Islet of Langerhans (tissue), 1 donor: Measurements from ENCODE around the gene GOLGA6L2.
"Not testable (repeated sequence)": the region's sequence is repeated elsewhere in the genome, so short reads cannot be mapped to it uniquely, and the experiment has no call there.

Experiments used
- FAIRE-seq: peaks from one replicate; lab custom pipeline; 2011; peaks lifted over from hg19 to GRCh38; lab: Jason Lieb, UNC

The GOLGA6L2 gene

GRCh38 chr15:23424111-23424904, 22.7 kb downstream of the GOLGA6L2 start:
- no peak for FAIRE-seq

DNA sequence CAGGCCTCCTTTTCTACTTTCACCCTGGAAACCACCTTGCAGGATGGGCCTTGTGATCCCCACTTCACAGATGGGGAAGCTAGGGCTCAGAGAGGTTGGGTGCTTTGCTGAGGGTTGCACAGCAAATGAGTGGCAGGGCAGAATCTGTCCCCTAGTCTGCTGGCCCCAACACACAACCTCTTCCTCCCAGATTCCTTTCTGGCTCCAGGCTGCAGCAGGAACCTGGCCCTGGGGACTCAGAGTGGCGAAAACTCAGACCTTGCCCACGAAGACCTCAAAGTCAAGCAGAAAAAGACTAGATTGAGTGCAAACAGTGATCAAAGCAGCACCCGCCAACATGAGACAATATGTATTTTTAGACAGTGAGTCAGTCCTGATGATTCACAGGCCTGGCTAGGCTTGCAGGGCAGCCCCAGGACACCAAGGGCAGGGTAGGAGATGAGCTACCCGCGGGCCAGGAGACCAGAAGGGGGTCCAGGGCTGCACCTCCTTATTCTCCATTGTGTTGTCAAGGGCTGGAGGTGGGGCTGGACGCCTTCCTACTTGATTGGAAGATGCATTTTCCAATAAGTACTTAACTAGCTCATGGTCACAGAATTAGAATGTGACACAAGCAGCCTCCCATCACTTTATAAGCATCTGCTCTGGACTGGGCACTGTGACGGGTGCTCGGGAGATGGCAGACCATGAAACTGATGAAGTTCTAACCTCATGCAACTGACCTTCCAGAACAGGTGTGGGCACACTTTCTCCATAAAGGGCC, 23.9 kb downstream of the GOLGA6L2 start:
- FAIRE-seq, result no peak

- no peak for FAIRE-seq
These were observed 24.7 kb downstream of the GOLGA6L2 start for GRCh38 chr15:23422099-23422945.

DNA sequence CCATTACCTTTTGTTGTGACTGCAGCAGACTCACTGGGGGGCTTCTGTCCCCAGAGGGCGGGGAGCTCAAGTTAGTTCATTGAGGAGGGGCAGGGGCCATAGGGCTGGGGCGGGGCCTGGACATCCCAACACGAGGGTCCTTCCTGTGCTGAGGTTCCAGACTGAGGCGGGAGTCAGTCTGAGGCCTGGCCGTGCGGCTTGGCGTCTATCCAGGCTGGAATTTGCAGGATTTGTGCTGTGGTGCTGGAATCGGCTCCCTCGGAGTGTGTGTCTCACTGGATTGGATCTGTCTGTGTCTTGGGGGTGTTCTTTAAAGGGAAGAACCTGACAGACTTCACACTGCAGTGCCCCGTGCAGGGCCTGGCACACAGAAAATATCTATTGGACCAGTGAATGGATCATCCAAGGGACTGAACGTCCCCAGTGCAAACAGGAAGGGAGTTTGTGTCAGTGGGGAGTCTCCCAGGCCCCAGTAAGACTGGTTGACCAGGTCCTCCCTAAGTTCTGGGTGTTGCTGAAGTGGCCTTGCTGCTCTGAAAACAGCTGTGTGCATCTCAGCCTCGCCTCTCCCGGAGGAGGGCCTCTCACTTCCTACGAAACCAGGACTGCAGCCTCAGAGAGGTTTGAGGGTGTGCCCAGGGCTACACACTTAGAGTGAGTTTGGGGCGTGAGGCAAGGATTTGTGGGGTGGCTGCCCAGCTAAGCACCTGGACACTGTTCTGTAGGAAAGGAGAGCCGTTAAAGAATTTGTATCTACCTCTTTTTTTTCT, 26.1 kb downstream of the GOLGA6L2 start:
- FAIRE-seq, result no peak

- FAIRE-seq, result no peak
These were observed 30.4 kb downstream of the GOLGA6L2 start for GRCh38 chr15:23416349-23417276.

DNA sequence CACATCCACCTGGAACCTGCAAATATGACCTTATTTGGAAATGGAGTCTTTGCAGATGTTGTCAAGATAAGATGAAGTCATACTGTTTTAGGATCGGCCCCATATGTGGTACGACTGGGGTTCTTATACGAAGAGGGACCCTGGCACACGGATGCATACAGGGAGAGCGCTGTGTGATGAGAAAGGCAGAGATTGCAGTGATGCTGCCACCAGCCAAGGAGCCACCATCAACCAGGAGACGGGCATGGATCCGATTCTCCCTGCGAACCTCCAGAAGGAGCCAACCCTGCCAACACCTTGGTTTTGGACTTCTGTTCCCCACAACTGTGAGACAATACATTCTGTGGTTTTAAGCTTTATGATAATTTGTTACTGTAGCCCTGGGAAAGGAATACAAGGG, 31.2 kb downstream of the GOLGA6L2 start:
- FAIRE-seq, result not testable (repeated sequence)

- FAIRE-seq, result no peak
These were observed 31.6 kb downstream of the GOLGA6L2 start for GRCh38 chr15:23415321-23415865.

DNA sequence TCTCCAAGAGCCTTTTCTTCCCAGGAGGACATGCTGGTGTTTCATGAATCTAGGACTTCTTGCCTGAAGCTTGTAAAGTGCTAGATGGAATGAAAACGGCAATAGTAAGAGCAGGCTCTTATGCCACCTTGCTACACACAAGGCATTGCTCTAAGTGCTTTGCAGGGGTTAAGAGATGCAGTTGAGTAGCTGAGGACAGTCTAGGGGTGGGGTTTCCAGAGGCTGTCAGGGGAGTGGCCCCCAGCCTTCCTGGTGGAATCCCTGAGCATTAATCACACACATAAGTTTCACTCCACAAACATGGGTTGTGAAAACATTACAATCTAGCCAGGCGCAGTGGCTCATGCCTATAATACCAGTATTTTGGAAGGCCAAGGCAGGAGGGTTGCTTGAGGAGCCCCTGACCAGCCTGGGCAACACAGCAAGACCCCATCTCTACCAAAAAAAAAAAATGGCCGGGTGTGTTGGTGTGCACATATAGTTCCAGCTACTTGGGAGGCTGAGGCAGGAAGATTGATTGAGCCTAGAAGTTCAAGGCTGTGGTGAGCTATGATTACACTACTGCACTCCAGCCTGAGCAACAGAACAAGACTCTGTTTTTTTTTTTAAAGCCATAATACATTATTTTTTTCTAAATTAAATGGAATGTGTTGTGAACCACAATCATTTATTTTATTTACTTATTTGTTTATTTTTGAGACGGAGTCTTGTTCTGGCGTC, 34.0 kb downstream of the GOLGA6L2 start:
- not testable (repeated sequence) for FAIRE-seq

DNA sequence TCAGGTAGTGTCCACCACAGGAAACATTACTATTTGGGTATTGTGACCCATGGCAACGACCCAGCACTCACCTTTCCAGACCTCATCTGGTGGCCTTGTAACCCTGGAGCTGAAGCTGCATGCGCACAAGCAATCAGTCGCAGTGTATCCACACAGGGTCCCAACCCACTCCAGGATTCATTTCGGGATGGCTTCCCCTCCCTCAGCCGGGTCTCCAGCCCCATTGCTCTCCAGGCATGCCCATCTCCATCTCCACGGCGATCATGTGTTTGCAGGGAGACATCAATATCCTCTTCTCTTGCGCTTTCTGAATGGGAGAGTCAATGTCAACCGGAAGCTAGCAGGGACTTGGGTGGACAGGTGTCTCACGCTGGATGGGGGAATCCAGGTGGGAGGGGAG, 35.2 kb downstream of the GOLGA6L2 start:
- no peak for FAIRE-seq

DNA sequence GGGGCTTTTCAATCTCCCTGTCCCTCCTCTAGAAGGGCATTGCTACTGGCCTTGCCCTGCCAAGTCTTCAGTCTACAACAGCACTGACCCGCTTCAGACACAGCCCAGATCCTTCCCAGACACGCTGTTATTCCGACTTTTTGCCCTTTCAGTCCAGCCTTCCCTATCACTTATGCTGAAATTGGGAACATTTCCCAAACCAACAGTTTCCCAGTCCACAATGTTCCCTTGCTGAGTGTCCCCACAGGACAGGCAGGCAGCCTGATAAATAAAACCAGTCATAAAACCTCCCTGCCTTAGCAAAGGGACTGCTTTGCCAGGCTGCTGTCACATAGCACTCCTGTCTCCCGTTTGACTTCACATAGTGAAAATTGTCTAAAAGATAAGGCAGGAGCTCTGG, 43.5 kb downstream of the GOLGA6L2 start:
- FAIRE-seq, result no peak

DNA sequence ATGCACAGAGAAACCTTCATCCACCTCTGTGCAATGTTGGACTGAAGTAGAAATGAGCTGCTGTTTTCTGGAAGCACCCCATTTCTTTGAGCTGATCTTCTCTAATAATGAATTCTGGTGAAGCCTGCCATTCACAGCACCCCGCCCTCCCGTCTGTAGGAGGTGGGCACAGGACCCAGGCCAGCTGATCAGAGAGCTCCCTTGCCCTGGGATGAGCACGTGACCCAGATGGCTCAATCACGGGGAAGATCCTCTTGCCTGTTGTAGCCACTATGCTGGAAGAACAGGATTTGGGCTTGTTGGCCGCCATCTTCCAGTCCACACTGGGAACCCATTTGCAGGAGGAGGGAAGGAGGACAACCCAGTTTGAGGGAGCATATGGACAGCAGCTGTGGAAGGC, 44.5 kb downstream of the GOLGA6L2 start:
- no peak for FAIRE-seq

DNA sequence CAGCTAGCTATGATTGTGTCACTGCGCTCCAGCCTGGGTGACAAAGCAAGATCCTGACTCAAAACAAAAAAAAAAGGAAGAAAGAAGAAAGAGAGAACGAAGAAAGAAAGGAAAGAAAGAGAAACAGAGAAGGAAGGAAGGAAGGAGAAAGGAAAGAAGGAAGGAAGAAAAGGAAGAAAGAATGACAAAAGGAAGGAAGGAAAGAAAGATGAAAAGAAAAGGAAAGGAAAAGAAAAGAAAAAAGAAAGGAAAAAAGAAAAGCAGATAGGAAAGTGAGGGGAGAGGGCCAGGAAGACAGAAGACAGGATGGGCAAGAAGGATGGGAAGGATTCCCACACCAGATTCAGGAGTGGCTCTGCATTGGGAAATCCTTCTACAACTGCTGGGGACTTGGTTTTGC, 44.9 kb downstream of the GOLGA6L2 start:
- FAIRE-seq, result no peak

GRCh38 chr15:23401627-23402026, 45.4 kb downstream of the GOLGA6L2 start:
- no peak for FAIRE-seq

GRCh38 chr15:23399207-23399606, 47.8 kb downstream of the GOLGA6L2 start:
- not testable (repeated sequence) for FAIRE-seq

DNA sequence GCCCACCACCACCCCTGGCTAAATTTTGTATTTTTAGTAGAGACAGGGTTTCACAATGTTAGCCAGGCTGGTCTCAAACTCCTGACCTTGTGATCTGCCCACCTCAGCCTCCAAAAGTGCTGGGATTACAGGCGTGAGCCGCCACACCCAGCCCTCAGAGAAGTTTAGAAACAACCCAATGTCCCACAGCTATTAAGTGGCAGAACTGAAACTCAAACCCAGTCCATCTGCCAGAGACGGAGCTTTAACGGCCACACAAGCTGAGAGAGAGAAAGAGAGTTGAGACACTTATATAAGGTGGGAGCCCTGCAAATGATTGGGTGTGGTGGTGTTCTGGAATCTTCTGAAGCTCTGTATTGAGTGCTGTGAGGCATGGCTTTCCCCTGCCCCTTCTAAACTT, 48.7 kb downstream of the GOLGA6L2 start:
- FAIRE-seq, result not testable (repeated sequence)

GRCh38 chr15:23397779-23398178, 49.3 kb downstream of the GOLGA6L2 start:
- FAIRE-seq, result no peak

- FAIRE-seq, result no peak
These were observed 51.2 kb downstream of the GOLGA6L2 start for GRCh38 chr15:23395832-23396231.

DNA sequence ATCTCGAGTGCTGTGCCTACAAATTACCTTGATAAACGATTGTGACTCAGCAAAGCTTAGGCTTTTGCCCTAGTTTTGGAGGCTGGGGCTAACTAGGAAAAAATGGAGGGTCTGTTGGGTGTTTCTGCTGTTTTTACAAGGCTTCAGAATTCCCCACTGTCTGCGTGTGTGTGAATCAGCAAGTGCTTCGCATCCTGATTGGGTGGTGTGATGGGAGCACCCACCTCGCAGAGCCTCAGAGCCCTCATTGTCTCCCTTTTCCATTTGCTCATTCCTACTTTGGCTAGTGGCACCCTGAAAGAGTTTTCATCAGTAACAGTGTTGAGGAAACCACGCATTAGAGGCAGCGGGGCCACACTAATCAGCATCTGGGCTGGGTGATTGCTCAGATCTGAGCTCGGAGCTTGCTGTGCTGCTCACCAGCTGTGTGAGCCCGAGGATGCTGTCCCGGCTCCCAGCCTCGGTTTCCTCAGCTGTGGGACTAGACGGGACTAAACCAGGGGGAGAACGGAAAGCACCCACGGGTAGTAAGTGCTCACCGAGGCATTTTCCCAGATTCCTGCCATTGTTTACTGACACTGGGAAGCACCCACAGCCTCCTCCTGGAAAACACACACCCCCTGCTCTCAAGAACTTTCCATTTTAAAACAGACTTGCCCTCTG, 51.9 kb downstream of the GOLGA6L2 start:
- no peak for FAIRE-seq
